ENCODE data around the gene RNASE7. TPM values are rescaled to one million over a fixed set of nuclear protein-coding genes. Genes with fewer than 3 reads are reported as not detected.

Gene RNASE7
- total and polyA plus RNA-seq, 9 donors, result not detected

DNA sequence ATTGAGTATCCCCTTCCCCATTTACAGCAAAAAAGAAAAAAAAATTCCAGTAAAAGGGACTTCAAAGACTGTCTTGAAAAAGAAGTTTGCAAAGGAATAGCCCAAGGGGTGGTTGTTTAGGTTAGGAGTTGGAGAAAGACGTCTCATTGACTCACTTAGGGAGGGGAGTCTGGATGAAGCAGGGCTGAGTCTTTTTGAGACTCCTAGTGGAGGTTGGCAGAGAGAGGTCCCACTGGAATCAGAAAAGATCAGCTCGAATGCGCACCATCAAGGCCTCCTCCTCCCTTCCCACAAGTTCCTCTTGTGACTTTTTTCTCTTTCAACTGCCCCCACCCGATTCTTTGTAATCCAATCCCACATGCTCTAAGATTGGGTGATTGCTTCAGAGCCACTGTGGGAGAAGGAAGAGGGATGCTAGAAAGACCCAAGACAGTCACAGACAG is 29.9 kb downstream of the RNASE7 start:
- H3K36me3 ChIP-seq, result no peaks in the 10 kb centered on the region
- peak overlapping the region; percentile 94 to 95 for H3K27ac ChIP-seq
- H3K4me3 ChIP-seq, result peak overlapping the region; percentile 91
- H3K4me1 ChIP-seq (ENCODE audit: insufficient read depth), result peaks cover 1% of the 10 kb centered on the region
- WGBS, 3 donors, result 6 to 19% (median 10%) methylated on average over 4 of the region's 4 CpGs
- TF ChIP-seq, protein P1, sequence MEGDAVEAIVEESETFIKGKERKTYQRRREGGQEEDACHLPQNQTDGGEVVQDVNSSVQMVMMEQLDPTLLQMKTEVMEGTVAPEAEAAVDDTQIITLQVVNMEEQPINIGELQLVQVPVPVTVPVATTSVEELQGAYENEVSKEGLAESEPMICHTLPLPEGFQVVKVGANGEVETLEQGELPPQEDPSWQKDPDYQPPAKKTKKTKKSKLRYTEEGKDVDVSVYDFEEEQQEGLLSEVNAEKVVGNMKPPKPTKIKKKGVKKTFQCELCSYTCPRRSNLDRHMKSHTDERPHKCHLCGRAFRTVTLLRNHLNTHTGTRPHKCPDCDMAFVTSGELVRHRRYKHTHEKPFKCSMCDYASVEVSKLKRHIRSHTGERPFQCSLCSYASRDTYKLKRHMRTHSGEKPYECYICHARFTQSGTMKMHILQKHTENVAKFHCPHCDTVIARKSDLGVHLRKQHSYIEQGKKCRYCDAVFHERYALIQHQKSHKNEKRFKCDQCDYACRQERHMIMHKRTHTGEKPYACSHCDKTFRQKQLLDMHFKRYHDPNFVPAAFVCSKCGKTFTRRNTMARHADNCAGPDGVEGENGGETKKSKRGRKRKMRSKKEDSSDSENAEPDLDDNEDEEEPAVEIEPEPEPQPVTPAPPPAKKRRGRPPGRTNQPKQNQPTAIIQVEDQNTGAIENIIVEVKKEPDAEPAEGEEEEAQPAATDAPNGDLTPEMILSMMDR (IDR thresholded peaks at IDR 0.05), result no peak
- TF ChIP-seq POLR2A (IDR thresholded peaks at IDR 0.05), result no peak
- H3K9me3 ChIP-seq, result no peaks in the 10 kb centered on the region
- intact Hi-C loops (cut with DNase I), result no loop called here
- peak in 1 of 5 donors; percentile 37 for DNase-seq
- H3K27me3 ChIP-seq, result no peaks in the 10 kb centered on the region

DNA sequence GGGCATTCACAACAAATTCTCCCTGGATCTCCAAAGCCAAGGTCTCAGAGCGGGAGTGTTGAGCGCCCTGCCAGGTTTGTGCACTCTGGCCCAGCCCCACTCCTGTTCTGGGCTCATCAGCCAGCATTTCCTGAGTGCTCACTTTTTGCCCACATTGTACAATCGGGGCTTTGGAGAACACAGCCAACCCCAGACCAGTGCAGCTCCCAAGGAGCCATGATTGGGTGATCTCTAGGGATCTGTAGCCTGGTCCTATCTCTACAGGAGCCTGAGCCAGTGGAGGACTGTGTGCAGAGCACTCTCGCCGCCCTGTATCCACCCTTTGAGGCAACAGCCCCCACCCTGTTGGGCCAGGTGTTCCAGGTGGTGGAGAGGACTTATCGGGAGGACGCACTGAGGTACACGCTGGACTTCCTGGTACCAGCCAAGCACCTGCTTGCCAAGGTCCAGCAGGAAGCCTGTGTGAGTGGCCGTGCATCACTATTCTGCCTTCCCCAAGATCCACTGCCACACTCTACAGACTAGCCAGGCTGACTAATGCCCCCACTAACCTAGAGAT is 30.7 kb downstream of the RNASE7 start:
- TF ChIP-seq EP300 (IDR thresholded peaks at IDR 0.05) (no peak), POLR2A (IDR thresholded peaks at IDR 0.05) (no peak)
- TF ChIP-seq, protein P1 (IDR thresholded peaks at IDR 0.05), result no peak
- Histone ChIP-seq H3K36me3 (no peaks in the 10 kb centered on the region), H3K4me3 (no peak overlapping the region), H3K4me1 (ENCODE audit: insufficient read depth) (peaks cover 1% of the 10 kb centered on the region), H3K27me3 (no peaks in the 10 kb centered on the region), H3K27ac (peak overlapping the region; percentile 94 to 95), H3K9me3 (no peaks in the 10 kb centered on the region)
- WGBS, 3 donors, result 82 to 88% (median 86%) methylated on average over 9 of the region's 9 CpGs
- intact Hi-C loops (cut with DNase I), result no loop called here
- DNase-seq, result peak in 1 of 5 donors; percentile 31

DNA sequence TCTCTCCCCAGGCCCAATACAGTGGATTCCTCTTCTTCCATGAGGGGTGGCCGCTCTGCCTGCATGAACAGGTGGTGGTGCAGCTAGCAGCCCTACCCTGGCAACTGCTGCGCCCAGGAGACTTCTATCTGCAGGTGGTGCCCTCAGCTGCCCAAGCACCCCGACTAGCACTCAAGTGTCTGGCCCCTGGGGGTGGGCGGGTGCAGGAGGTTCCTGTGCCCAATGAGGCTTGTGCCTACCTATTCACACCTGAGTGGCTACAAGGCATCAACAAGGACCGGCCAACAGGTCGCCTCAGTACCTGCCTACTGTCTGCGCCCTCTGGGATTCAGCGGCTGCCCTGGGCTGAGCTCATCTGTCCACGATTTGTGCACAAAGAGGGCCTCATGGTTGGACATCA is 31.8 kb downstream of the RNASE7 start:
- no peak overlapping the region for H3K4me3 ChIP-seq
- TF ChIP-seq, protein P1 (IDR thresholded peaks at IDR 0.05), result no peak
- TF ChIP-seq POLR2A (IDR thresholded peaks at IDR 0.05), result no peak
- no peak for TF ChIP-seq EP300 (IDR thresholded peaks at IDR 0.05)
- peaks cover 1% of the 10 kb centered on the region for H3K4me1 ChIP-seq (ENCODE audit: insufficient read depth)
- no peaks in the 10 kb centered on the region for H3K9me3 ChIP-seq
- 83 to 84% (median 84%) methylated on average over 7 to 9 of the region's 9 CpGs for WGBS, 3 donors
- intact Hi-C loops (cut with DNase I), result no loop called here
- H3K27ac ChIP-seq, result no peak overlapping the region
- no peak for DNase-seq
- no peaks in the 10 kb centered on the region for H3K27me3 ChIP-seq
- no peaks in the 10 kb centered on the region for H3K36me3 ChIP-seq

DNA sequence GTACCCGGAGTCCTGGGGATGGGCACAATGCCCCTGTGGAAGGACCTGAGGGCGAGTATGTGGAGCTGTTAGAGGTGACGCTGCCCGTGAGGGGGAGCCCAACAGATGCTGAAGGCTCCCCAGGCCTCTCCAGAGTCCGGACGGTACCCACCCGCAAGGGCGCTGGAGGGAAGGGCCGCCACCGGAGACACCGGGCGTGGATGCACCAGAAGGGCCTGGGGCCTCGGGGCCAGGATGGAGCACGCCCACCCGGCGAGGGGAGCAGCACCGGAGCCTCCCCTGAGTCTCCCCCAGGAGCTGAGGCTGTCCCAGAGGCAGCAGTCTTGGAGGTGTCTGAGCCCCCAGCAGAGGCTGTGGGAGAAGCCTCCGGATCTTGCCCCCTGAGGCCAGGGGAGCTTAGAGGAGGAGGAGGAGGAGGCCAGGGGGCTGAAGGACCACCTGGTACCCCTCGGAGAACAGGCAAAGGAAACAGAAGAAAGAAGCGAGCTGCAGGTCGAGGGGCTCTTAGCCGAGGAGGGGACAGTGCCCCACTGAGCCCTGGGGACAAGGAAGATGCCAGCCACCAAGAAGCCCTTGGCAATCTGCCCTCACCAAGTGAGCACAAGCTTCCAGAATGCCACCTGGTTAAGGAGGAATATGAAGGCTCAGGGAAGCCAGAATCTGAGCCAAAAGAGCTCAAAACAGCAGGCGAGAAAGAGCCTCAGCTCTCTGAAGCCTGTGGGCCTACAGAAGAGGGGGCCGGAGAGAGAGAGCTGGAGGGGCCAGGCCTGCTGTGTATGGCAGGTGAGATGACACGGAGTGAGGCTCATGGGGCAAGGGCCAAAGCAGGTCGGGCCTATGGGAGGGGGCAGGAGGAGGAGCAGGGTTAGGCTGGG is 32.5 kb downstream of the RNASE7 start:
- no peak overlapping the region for H3K27ac ChIP-seq
- DNase-seq, result peak in 1 of 5 donors; percentile 33
- WGBS, 3 donors, result 80 to 84% (median 83%) methylated on average over 26 of the region's 26 CpGs
- H3K9me3 ChIP-seq, result no peaks in the 10 kb centered on the region
- H3K36me3 ChIP-seq, result no peaks in the 10 kb centered on the region
- no peak overlapping the region for H3K4me3 ChIP-seq
- H3K27me3 ChIP-seq, result no peaks in the 10 kb centered on the region
- no peak for TF ChIP-seq POLR2A (IDR thresholded peaks at IDR 0.05)
- TF ChIP-seq, protein P1 (IDR thresholded peaks at IDR 0.05), result no peak
- TF ChIP-seq EP300 (IDR thresholded peaks at IDR 0.05), result no peak
- peaks cover 1% of the 10 kb centered on the region for H3K4me1 ChIP-seq (ENCODE audit: insufficient read depth)
- intact Hi-C loops (cut with DNase I), result no loop called here
